Measurements from ENCODE around the gene HEPN1. TPM values are rescaled to one million over a fixed set of nuclear protein-coding genes. Genes with fewer than 3 reads are reported as not detected.

Gene HEPN1
- total RNA-seq, 1 experiment from 2014 or later, result not detected

- DNase-seq, result no peak
- Histone ChIP-seq H3K79me2 (ENCODE audit: low read depth) (no peaks in the 10 kb centered on the region), H3F3A (ENCODE audit: insufficient read depth, low read depth) (peaks cover 2% of the 10 kb centered on the region; the same call in 1 of the 2 replicates), H3K9me3 (ENCODE audit: insufficient read depth, low read depth) (no peaks in the 10 kb centered on the region), H3K4me2 (no peak overlapping the region), H3K4me3 (no peak overlapping the region), H4K20me1 (ENCODE audit: insufficient read depth) (no peaks in the 10 kb centered on the region), H3K4me1 (replicated peaks; ENCODE audit: insufficient read depth) (peaks cover 3% of the 10 kb centered on the region; the same call in 1 of the 2 replicates), H3K36me3 (ENCODE audit: low read depth) (no peaks in the 10 kb centered on the region), H3K9me2 (ENCODE audit: insufficient read depth) (no peaks in the 10 kb centered on the region), H3K27me3 (ENCODE audit: insufficient read depth, low read depth) (peaks cover 1% of the 10 kb centered on the region; the same call in 1 of the 2 replicates), H3K27ac (no peak overlapping the region), H2AFZ (no peak overlapping the region)
- CTCF ChIA-PET, result interaction anchor here (0.5 kb wide), 1 partner anchor 561 kb away, joined by 3 read pairs; no protein-coding TSS in a partner anchor
- no TSS peak for BruUV-seq (replicated peaks)
- POLR2A ChIA-PET (ENCODE audit: unreplicated experiment), result no interaction called here
- TF ChIP-seq EZH2 (IDR thresholded peaks at IDR 0.05; ENCODE audit: low read depth) (no peak), CTCF (conservative IDR thresholded peaks at IDR 0.05) (no peak)
- intact Hi-C loops (cut with micrococcal nuclease; ENCODE audit: unreplicated experiment), result no loop called here
Measured at GRCh38 chr11:124892750-124893454, 26.1 kb upstream of the HEPN1 start.

- no peak for DNase-seq
- Histone ChIP-seq H3K27ac (no peak overlapping the region), H3K4me1 (replicated peaks; ENCODE audit: insufficient read depth) (peaks cover 12% of the 10 kb centered on the region), H3K4me2 (no peak overlapping the region), H3K4me3 (no peak overlapping the region), H3K27me3 (ENCODE audit: insufficient read depth, low read depth) (no peaks in the 10 kb centered on the region), H3F3A (ENCODE audit: insufficient read depth, low read depth) (peaks cover 9% of the 10 kb centered on the region; the same call in 1 of the 2 replicates), H3K36me3 (ENCODE audit: low read depth) (no peaks in the 10 kb centered on the region), H3K9me2 (ENCODE audit: insufficient read depth) (no peaks in the 10 kb centered on the region), H4K20me1 (ENCODE audit: insufficient read depth) (no peaks in the 10 kb centered on the region), H3K79me2 (ENCODE audit: low read depth) (no peaks in the 10 kb centered on the region), H2AFZ (no peak overlapping the region), H3K9me3 (ENCODE audit: insufficient read depth, low read depth) (no peaks in the 10 kb centered on the region)
- TF ChIP-seq EZH2 (IDR thresholded peaks at IDR 0.05; ENCODE audit: low read depth) (no peak), CTCF (conservative IDR thresholded peaks at IDR 0.05) (no peak)
- intact Hi-C loops (cut with micrococcal nuclease; ENCODE audit: unreplicated experiment), result no loop called here
- BruUV-seq (replicated peaks), result no TSS peak
- CTCF ChIA-PET, result no interaction called here
- POLR2A ChIA-PET (ENCODE audit: unreplicated experiment), result no interaction called here
Measured at GRCh38 chr11:124893781-124894401, 25.2 kb upstream of the HEPN1 start.

GRCh38 chr11:124894606-124895430 lies 24.2 kb upstream of the HEPN1 start:
- peaks cover 9% of the 10 kb centered on the region; the same call in 1 of the 2 replicates for H3F3A ChIP-seq (ENCODE audit: insufficient read depth, low read depth)
- TF ChIP-seq EZH2 (IDR thresholded peaks at IDR 0.05; ENCODE audit: low read depth), result no peak
- TF ChIP-seq CTCF (conservative IDR thresholded peaks at IDR 0.05), result no peak
- no peaks in the 10 kb centered on the region for H3K79me2 ChIP-seq (ENCODE audit: low read depth)
- no peak overlapping the region for H3K27ac ChIP-seq
- ChIA-PET POLR2A (ENCODE audit: unreplicated experiment) (no interaction called here), CTCF (no interaction called here)
- no peak overlapping the region for H2AFZ ChIP-seq
- H3K9me3 ChIP-seq (ENCODE audit: insufficient read depth, low read depth), result no peaks in the 10 kb centered on the region
- H3K4me3 ChIP-seq, result no peak overlapping the region
- H3K27me3 ChIP-seq (ENCODE audit: insufficient read depth, low read depth), result no peaks in the 10 kb centered on the region
- intact Hi-C loops (cut with micrococcal nuclease; ENCODE audit: unreplicated experiment), result no loop called here
- no peak overlapping the region for H3K4me2 ChIP-seq
- no peaks in the 10 kb centered on the region for H4K20me1 ChIP-seq (ENCODE audit: insufficient read depth)
- BruUV-seq (replicated peaks), result no TSS peak
- no peaks in the 10 kb centered on the region for H3K9me2 ChIP-seq (ENCODE audit: insufficient read depth)
- peaks cover 21% of the 10 kb centered on the region for H3K4me1 ChIP-seq (replicated peaks; ENCODE audit: insufficient read depth)
- no peaks in the 10 kb centered on the region for H3K36me3 ChIP-seq (ENCODE audit: low read depth)
- DNase-seq, result no peak
